ENCODE results near the gene KCTD14.

KCTD14 gene

DNA sequence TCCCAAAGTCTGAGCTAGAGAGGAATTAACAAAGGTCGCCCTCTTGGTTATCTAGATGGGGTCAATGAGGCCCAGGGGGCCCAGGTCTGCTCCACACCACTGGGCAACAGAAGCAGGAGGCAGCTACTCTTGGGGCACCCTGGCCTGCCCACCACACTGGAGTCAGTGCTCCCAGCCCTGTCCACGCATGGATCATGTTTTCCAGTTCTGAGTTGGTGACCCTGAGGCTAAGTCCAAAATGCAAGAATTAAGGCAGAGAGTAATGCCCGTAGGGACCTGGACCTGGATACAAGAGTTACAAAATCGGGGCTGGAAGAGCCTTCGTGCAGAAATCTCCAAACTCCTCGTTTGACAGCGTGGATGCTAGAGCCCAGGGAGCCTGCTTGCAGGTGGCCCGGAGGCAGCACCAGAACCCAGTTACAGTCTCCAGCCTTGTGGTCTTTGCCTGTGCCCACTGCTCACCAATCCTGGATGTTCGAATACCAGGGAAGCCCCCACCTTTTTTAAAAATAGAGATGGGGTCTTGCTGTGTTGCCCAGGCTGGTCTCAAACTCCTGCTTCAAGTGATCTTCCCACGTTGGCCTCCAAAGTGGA is 34.5 kb upstream of the KCTD14 start:
- ATAC-seq (ENCODE audit: low read depth) (no peak), DNase-seq (ENCODE audit: low spot score) (no peak)
- H3K27me3 ChIP-seq (ENCODE audit: insufficient read depth, poor library complexity, severe bottlenecking): no peaks in the 10 kb centered on the region
- H3K36me3 ChIP-seq (ENCODE audit: low read depth): no peaks in the 10 kb centered on the region
- TF ChIP-seq, protein P1, sequence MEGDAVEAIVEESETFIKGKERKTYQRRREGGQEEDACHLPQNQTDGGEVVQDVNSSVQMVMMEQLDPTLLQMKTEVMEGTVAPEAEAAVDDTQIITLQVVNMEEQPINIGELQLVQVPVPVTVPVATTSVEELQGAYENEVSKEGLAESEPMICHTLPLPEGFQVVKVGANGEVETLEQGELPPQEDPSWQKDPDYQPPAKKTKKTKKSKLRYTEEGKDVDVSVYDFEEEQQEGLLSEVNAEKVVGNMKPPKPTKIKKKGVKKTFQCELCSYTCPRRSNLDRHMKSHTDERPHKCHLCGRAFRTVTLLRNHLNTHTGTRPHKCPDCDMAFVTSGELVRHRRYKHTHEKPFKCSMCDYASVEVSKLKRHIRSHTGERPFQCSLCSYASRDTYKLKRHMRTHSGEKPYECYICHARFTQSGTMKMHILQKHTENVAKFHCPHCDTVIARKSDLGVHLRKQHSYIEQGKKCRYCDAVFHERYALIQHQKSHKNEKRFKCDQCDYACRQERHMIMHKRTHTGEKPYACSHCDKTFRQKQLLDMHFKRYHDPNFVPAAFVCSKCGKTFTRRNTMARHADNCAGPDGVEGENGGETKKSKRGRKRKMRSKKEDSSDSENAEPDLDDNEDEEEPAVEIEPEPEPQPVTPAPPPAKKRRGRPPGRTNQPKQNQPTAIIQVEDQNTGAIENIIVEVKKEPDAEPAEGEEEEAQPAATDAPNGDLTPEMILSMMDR (IDR thresholded peaks at IDR 0.05; ENCODE audit: poor library complexity, severe bottlenecking): no peak
- H3K4me3 ChIP-seq (ENCODE audit: severe bottlenecking): no peak overlapping the region
- no peaks in the 10 kb centered on the region for H3K4me1 ChIP-seq (ENCODE audit: insufficient read depth, poor library complexity, severe bottlenecking)
- no peak overlapping the region for H3K27ac ChIP-seq (ENCODE audit: poor library complexity, severe bottlenecking)
- no peaks in the 10 kb centered on the region for H3K9me3 ChIP-seq (ENCODE audit: severe bottlenecking)

DNA sequence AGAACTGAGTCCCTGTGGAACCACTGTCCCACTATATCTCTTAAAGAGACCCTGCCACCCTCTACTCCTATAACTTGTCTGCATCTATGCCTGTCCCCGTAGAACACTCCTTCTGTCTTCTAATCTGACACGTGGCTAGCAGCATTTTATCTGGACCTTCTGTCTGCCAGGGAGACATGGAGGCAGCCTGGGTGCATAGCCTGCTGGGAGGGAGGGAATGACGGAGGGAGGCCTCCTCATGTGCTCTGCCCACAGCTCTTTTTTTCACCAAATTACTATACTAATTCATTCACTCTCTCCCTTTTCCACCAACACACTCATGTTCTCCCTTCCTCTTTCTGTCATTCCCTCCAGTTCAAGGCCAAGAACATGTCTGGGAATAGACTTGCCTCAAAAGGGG is 33.0 kb upstream of the KCTD14 start:
- Histone ChIP-seq H3K27me3 (ENCODE audit: insufficient read depth, poor library complexity, severe bottlenecking) (no peaks in the 10 kb centered on the region), H3K4me1 (ENCODE audit: insufficient read depth, poor library complexity, severe bottlenecking) (peaks cover 9% of the 10 kb centered on the region), H3K4me3 (ENCODE audit: severe bottlenecking) (no peak overlapping the region), H3K27ac (ENCODE audit: poor library complexity, severe bottlenecking) (no peak overlapping the region), H3K36me3 (ENCODE audit: low read depth) (no peaks in the 10 kb centered on the region), H3K9me3 (ENCODE audit: severe bottlenecking) (no peaks in the 10 kb centered on the region)
- ATAC-seq (ENCODE audit: low read depth) (no peak), DNase-seq (ENCODE audit: low spot score) (no peak)
- TF ChIP-seq, protein P1 (IDR thresholded peaks at IDR 0.05; ENCODE audit: poor library complexity, severe bottlenecking): no peak

DNA sequence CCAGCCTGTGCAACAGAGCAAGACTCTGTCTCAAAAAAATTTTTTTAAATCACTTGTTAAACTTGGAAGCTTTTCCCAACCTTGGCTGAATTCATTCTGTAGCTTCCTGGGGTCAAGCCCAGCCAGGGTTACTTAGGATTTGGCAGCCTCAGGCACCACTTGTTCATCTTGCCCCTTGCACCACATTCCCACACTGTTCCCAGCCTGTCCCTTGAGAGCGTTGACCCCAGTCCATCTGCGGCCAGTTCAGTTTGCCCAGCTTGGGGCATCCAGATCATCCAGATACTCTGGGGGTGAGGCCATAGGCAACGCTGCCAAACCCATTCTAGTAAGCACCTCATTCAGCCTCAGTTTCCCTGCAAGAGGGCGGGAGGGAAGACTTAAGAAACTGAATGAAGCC is 31.9 kb upstream of the KCTD14 start:
- Histone ChIP-seq H3K4me1 (ENCODE audit: insufficient read depth, poor library complexity, severe bottlenecking) (peaks cover 9% of the 10 kb centered on the region), H3K36me3 (ENCODE audit: low read depth) (no peaks in the 10 kb centered on the region)

DNA sequence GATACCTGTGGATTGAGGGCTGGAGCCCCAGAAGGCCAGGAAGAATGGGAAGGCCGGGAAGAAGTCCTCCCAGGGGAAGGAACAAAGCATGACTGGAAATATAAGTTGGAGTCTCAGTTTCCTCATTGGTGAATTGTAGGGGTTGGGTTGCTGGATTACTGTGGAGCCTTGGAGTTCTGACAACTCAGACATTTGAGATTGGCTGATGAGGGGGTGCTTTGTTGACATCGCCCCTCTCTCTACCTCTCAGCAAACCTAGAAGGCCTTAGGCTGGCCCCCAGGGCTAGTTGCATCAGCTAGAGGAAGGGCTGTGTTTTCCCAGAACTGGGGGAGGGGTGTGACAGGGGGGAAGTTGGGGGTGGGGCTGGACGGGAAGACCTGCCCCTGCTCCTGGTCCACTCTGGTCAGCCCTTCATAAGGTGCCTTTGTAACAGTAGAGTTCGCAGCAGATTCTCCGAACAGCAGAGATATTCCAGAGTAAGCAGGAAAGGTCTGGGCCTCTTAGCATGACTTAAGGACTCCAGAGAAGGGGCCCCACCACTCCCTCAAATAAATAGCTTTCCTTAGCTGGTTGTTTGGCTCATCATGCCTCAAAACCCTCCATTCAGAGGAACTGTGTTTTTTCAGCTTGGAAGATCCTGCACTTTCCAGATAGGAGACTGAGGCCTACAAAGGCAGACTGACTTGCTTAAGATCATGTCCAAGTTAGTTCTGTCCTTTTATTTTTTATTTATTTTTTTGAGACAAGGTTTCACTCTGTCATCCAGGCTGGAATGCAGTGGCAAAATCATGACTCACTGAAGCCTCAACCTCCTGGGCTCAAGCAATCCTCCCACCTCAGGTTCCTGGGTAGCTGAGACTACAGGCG is 28.1 kb upstream of the KCTD14 start:
- H3K4me3 ChIP-seq (ENCODE audit: severe bottlenecking): no peak overlapping the region
- no peaks in the 10 kb centered on the region for H3K36me3 ChIP-seq (ENCODE audit: low read depth)
- no peaks in the 10 kb centered on the region for H3K27me3 ChIP-seq (ENCODE audit: insufficient read depth, poor library complexity, severe bottlenecking)
- H3K9me3 ChIP-seq (ENCODE audit: severe bottlenecking): no peaks in the 10 kb centered on the region
- TF ChIP-seq, protein P1 (IDR thresholded peaks at IDR 0.05; ENCODE audit: poor library complexity, severe bottlenecking): no peak
- H3K4me1 ChIP-seq (ENCODE audit: insufficient read depth, poor library complexity, severe bottlenecking): peaks cover 9% of the 10 kb centered on the region
- DNase-seq (ENCODE audit: low spot score) (no peak), ATAC-seq (ENCODE audit: low read depth) (peak; percentile 90)
- H3K27ac ChIP-seq (ENCODE audit: poor library complexity, severe bottlenecking): peak overlapping the region; percentile 52

More for the DNA sequence above, 31.9 kb upstream of the KCTD14 start:
- no peak overlapping the region for H3K27ac ChIP-seq (ENCODE audit: poor library complexity, severe bottlenecking)
- ATAC-seq (ENCODE audit: low read depth) (no peak), DNase-seq (ENCODE audit: low spot score) (no peak)
- no peaks in the 10 kb centered on the region for H3K27me3 ChIP-seq (ENCODE audit: insufficient read depth, poor library complexity, severe bottlenecking)
- TF ChIP-seq, protein P1 (IDR thresholded peaks at IDR 0.05; ENCODE audit: poor library complexity, severe bottlenecking): no peak
- no peak overlapping the region for H3K4me3 ChIP-seq (ENCODE audit: severe bottlenecking)
- H3K9me3 ChIP-seq (ENCODE audit: severe bottlenecking): no peaks in the 10 kb centered on the region

DNA sequence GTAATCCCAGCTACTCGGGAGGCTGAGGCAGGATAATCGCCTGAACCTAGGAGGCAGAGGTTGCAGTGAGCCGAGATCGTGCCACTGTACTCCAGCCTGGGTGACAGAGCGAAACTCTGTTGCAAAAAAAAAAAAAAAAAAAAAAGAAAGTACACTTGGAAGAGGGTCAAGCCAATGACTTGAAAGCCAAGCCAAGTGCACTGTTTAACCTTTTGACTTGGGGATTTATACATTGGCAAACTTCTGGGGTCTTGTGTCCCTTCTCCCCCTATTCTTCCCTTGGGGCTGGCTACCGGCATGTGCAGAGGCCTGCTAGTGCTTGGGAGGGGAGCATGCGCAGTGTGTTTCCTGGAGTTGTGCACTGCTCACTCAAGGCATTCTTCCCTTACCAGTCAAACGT is 26.3 kb upstream of the KCTD14 start:
- no peak overlapping the region for H3K27ac ChIP-seq (ENCODE audit: poor library complexity, severe bottlenecking)
- H3K9me3 ChIP-seq (ENCODE audit: severe bottlenecking): no peaks in the 10 kb centered on the region
- H3K4me3 ChIP-seq (ENCODE audit: severe bottlenecking): no peak overlapping the region
- no peaks in the 10 kb centered on the region for H3K27me3 ChIP-seq (ENCODE audit: insufficient read depth, poor library complexity, severe bottlenecking)
- TF ChIP-seq, protein P1 (IDR thresholded peaks at IDR 0.05; ENCODE audit: poor library complexity, severe bottlenecking): no peak
- no peak for DNase-seq (ENCODE audit: low spot score)
- no peak for ATAC-seq (ENCODE audit: low read depth)
- H3K4me1 ChIP-seq (ENCODE audit: insufficient read depth, poor library complexity, severe bottlenecking): peaks cover 9% of the 10 kb centered on the region
- H3K36me3 ChIP-seq (ENCODE audit: low read depth): no peaks in the 10 kb centered on the region

All from RWPE2 (cell line).